ENCODE data around the gene TMEM45A. TPM values are rescaled to one million over a fixed set of nuclear protein-coding genes. Genes with fewer than 3 reads are reported as not detected.

TMEM45A gene
- total RNA-seq, 1 donor from 2014 or later = 20.6 TPM

DNA sequence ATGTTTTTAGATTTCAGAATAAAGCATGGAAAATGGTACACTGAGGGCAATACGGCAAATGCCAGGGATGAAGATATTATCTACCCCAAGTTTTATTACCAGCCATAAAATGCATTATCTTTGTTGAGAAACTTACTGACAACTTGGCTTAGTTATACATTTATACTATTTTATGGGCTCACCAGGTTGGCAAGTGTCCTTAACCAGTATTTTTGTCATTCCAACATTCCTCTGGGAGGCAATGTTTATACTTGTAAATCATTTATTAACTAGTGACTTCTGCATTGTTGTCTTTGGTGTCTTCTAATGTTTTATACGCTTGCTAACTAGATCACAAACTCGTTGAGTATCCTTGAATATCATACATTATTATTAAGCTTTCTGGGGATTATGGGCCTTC, 99.0 kb downstream of the TMEM45A start:
- intact Hi-C loops (cut with DNase I) = no loop called here
- DNase-seq (ENCODE audit: low spot score) = no peak
- no peak for ATAC-seq

DNA sequence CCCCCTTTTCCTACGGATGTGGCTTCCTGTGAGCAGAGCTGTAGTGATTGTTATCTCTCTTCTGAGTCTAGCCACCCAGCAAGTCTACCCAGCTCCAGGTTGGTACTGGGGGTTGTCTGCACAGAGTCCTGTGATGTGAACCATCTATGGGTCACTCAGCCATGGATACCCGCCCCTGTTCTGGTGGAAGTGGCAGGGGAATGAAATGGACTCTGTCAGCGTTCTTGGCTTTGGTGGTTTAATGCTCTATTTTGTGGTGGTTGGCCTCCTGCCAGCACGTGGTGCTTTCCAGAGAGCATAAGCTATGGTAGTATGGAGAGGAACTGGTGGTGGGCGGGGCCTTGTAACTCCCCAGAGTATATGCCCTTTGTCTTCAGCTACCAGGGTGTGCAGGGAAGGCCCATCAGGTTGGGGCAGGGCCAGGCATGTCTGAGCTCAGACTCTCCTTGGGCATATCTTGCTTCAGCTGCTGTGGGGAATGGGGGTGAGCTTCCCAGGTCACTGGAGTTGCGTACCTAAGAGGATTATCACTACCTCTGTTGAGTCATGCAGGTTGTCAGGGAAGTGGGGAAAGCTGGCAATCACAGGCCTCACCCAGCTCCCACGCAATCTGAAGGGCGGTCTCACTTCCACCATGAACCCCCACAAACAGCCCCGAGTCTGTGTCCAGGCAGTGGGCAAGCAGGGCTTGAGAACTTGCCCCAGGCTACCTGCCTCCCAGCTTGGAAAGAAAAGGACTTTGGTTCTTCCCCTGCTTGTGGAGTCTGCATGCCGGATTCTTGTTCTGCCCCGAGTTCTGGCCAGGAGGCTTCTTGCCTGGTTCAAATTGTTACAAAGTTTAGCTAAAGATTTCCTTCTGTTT, 108.0 kb downstream of the TMEM45A start:
- no peak for DNase-seq (ENCODE audit: low spot score)
- intact Hi-C loops (cut with DNase I) = no loop called here

DNA sequence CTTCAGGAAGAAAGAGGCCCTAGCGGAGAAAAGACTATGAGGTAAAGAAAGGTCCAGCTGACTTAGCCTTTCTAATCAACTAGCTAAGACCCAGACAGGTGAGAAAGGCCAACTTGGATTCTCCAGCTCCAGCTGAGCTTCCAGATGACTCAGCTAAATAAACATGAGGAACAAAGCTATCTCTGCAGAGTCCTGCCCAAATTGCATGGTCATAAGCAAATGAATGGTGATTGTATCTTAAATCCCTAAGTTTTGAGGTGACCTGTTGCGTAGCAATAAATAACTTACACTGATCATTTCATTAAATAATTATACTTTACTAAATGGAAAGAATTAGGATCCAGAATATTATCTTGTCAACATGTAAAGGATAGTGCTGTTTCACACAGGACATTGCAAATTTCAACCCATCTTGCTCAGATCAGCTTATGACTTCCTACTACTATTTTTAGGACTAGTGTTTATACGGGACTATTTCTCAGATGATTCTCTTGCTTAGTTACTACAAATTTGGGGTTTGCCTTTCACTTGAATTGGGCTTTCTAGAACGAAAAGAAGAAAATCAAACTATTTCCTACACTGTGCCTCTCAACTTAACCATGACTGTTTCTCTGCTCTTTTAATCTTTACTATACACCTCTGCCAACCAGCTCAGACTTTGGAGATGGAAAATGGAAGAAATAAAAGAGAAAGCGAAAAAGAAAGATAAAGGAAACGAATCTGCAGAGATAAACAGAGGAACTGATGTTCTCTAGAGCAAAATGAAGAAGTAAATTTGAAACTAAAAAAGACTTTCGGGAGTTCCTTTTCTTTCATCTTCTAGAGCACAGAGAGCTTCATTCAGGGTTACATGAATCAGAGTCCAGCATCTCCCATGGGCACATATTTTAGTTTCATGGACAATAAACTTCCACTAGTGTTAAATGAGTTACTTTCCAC, 110.4 kb downstream of the TMEM45A start:
- intact Hi-C loops (cut with DNase I) = no loop called here
- DNase-seq (ENCODE audit: low spot score) = no peak
- ATAC-seq = peak; percentile 74

More for the DNA sequence above, 108.0 kb downstream of the TMEM45A start:
- ATAC-seq = no peak

- ATAC-seq (peak; percentile 55), DNase-seq (ENCODE audit: low spot score) (no peak)
- intact Hi-C loops (cut with DNase I) = no loop called here
Measured at GRCh38 chr3:100603469-100603868, 111.0 kb downstream of the TMEM45A start.

GRCh38 chr3:100605358-100605757, 112.9 kb downstream of the TMEM45A start:
- ATAC-seq = no peak
- no peak for DNase-seq (ENCODE audit: low spot score)
- intact Hi-C loops (cut with DNase I) = no loop called here

GRCh38 chr3:100606894-100607512, 114.6 kb downstream of the TMEM45A start:
- ATAC-seq (no peak), DNase-seq (ENCODE audit: low spot score) (no peak)
- intact Hi-C loops (cut with DNase I) = no loop called here

GRCh38 chr3:100609305-100609704, 116.9 kb downstream of the TMEM45A start, which contains the start of gene ADGRG7:
ADGRG7 (plus strand) TSS chr3:100609601; CDS start chr3:100609857, 256 bp downstream.
- DNase-seq (ENCODE audit: low spot score) = no peak
- intact Hi-C loops (cut with DNase I) = no loop called here
- no peak for ATAC-seq

DNA sequence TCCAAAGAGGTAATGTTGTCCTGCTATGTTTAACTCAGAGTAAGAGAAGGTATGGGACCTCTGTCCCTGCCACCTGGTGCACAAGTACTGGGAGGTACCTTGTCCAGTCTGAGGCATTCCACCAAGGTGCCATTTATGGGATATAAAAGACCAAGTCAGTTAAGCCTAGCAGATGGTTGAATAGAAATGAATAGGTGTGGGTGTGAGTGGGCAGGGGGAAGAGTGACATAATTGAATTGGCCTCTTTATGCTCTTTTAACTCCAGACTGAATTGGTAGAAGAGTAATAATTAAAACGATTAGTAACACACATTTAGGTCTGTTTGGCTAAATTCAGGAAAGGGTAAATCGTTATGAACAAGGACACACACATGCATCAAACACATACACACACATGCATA, 117.5 kb downstream of the TMEM45A start:
- intact Hi-C loops (cut with DNase I) = no loop called here
- ATAC-seq (no peak), DNase-seq (ENCODE audit: low spot score) (no peak)

DNA sequence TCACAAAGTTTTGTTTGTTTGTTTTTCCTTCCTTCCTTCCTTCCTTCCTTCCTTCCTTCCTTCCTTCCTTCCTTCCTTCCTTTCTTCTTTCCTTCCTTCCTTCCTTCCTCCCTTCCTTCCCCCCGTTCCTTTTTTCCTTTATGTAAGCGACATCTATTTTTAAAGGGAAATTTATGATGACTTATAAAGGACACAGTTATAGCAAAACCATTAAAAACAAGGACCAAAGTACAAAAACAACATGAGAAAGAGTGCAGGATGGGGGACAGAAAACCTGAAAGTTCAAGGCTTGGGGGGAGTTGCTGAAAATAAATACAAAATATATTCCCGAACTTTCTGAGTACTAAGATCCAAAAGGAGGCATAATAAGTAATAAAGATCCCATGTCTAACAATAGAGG, 118.8 kb downstream of the TMEM45A start:
- intact Hi-C loops (cut with DNase I) = no loop called here
- no peak for DNase-seq (ENCODE audit: low spot score)
- no peak for ATAC-seq

DNA sequence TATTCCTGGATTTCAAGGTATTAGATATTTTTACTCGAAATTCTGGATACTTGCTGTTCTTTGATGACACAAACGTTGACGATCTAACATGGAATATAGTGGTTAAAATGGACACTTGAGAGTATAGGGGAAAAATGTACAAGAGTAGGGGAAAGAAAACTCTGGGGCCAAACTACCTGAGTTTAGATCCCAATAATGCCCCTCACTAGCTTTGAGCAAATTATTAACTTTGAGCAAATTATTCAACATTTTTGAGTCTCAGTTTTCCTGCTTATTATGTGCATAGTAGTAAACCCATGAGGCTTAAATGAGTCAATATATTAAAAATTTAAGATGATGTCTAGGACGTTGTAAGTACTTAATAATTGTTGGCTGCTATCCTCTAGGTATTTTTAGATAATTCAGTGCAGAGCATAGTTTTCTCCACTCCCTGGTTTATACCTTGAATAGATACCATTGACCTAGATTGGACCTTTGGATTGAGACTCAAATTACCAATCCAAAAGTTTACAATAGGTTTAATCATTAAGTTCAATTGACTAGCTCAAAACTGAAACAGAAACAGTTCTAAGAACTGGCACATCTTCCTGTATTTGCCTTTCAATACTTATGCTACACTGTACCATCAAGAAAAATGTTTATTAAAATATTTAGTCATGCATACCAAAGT, 121.4 kb downstream of the TMEM45A start:
- DNase-seq (ENCODE audit: low spot score) (no peak), ATAC-seq (no peak)
- intact Hi-C loops (cut with DNase I) = no loop called here

- DNase-seq (ENCODE audit: low spot score) = no peak
- intact Hi-C loops (cut with DNase I) = no loop called here
- no peak for ATAC-seq
Measured at GRCh38 chr3:100614941-100615340, 122.5 kb downstream of the TMEM45A start.

GRCh38 chr3:100615684-100616083, 123.3 kb downstream of the TMEM45A start:
- no peak for ATAC-seq
- intact Hi-C loops (cut with DNase I) = no loop called here
- DNase-seq (ENCODE audit: low spot score) = no peak

DNA sequence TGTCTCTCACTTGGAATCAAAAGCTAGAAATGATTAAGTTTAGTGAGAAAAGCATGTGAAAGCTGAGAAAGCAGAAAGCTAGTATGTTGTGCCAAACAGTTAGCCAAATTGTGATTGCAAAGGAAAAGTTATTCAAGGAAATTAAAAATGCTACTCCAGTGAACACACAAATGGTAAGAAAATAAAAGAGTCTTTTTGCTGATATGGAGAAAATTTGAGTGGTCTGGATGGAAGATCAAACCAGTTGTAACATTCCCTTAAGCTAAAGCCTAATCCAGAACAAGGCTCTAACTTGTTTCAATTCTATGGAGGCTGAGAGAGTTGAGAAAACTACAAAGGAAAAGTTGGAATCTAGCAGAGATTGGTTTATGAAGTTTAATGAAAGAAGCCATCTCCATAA, 128.8 kb downstream of the TMEM45A start:
- no peak for DNase-seq (ENCODE audit: low spot score)
- intact Hi-C loops (cut with DNase I) = no loop called here
- no peak for ATAC-seq

Other genes starting within 250 kb of the TMEM45A start
- 67.7 TPM for gene TBC1D23, start 231.6 kb upstream of the TMEM45A start, total RNA-seq
- gene NIT2, start 157.9 kb upstream of the TMEM45A start, total RNA-seq = 34.0 TPM
- gene TOMM70, start 91.5 kb upstream of the TMEM45A start, total RNA-seq = 34.5 TPM
- gene LNP1, start 91.1 kb upstream of the TMEM45A start, total RNA-seq = 3.4 TPM
- gene ADGRG7, start 117.0 kb downstream of the TMEM45A start, total RNA-seq = not detected
- 74.6 TPM for gene TFG, start 216.9 kb downstream of the TMEM45A start, total RNA-seq

Data from sciatic nerve (tissue), 2 donors.